Mesothelial cell of epicardium (in vitro differentiated cells): ENCODE data around the gene GPX5. TPM values are rescaled to one million over a fixed set of nuclear protein-coding genes. Genes with fewer than 3 reads are reported as not detected.

Experiments
- DNase-seq, 2 experiments: peaks; one replicate each; pipeline ENCODE4 v3.0.0; 2021; ENCODE audit warnings: low spot score in 2 of 2; ENCODE audit not compliant: unreplicated experiment in 2 of 2
- H3K27ac Mint-ChIP-seq: 2 replicates; pipeline ENCODE4 v1.8.0; 2021; ENCODE audit warnings: mixed read lengths
- H3K27me3 Mint-ChIP-seq: 2 replicates; pipeline ENCODE4 v1.8.0; 2021; ENCODE audit warnings: low read depth, mixed read lengths
- H3K36me3 Mint-ChIP-seq: 2 replicates; pipeline ENCODE4 v1.8.0; 2021; ENCODE audit warnings: mixed read lengths
- H3K4me1 Mint-ChIP-seq: 2 replicates; pipeline ENCODE4 v1.8.0; 2021; ENCODE audit warnings: mixed read lengths
- H3K4me3 Mint-ChIP-seq: 2 replicates; pipeline ENCODE4 v1.8.0; 2021; ENCODE audit warnings: mild to moderate bottlenecking, moderate library complexity, mixed read lengths
- H3K9me3 Mint-ChIP-seq: 2 replicates; pipeline ENCODE4 v1.8.0; 2021; ENCODE audit warnings: mixed read lengths
- CTCF ChIP-seq: fragments of 200-600 bp; sonication (generic); IDR thresholded peaks from one replicate; pipeline ENCODE4 v1.5.0; 2021; ENCODE audit warnings: antibody characterized with exemption; ENCODE audit not compliant: unreplicated experiment
- total RNA-seq: library from RNA; stranded (reverse); gene quantifications from 3 replicates; pipeline ENCODE4 v1.2.1, GENCODE V29; 2021

GPX5 gene
- total RNA-seq, 1 donor from 2014 or later: not detected

GRCh38 chr6:28522594-28523240 lies 3.0 kb upstream of the GPX5 start:
- no peak for TF ChIP-seq CTCF
- Mint-ChIP-seq H3K36me3 (no peaks in the 10 kb centered on the region), H3K27ac (peak overlapping the region; percentile 50), H3K4me1 (peaks cover 26% of the 10 kb centered on the region), H3K4me3 (no peak overlapping the region), H3K9me3 (no peaks in the 10 kb centered on the region), H3K27me3 (peaks cover 30% of the 10 kb centered on the region)
- DNase-seq: no peak

- no peaks in the 10 kb centered on the region for H3K9me3 Mint-ChIP-seq
- DNase-seq: no peak
- no peak overlapping the region for H3K4me3 Mint-ChIP-seq
- peaks cover 28% of the 10 kb centered on the region for H3K27me3 Mint-ChIP-seq
- no peak for TF ChIP-seq CTCF
- peaks cover 26% of the 10 kb centered on the region for H3K4me1 Mint-ChIP-seq
- H3K36me3 Mint-ChIP-seq: no peaks in the 10 kb centered on the region
- H3K27ac Mint-ChIP-seq: peak overlapping the region; percentile 50
Observed at GRCh38 chr6:28523241-28523622, 2.4 kb upstream of the GPX5 start.

DNA sequence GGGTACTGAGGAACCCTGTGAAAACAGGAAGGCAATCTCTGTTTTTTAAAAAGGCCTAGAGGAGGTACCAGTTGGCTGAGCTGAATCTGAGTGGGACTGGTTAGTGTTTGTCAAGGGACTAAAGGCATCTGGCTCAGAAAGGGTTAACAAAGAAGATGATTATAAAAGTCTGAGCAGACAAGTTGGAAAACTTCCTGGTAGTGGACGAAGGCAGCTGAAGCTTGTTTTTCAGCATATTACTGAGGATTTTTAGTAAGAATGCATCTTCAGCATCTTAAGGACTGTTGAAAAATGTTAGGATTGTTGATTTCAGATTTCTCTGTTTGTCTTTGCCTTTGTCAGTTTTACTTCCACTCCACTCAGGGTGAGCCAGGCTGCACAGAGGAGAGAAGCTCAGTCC lies 5.1 kb downstream of the GPX5 start:
- no peaks in the 10 kb centered on the region for H3K36me3 Mint-ChIP-seq
- TF ChIP-seq CTCF: no peak
- H3K4me1 Mint-ChIP-seq: peaks cover 10% of the 10 kb centered on the region
- no peak for DNase-seq
- H3K4me3 Mint-ChIP-seq: peak overlapping the region; percentile 8
- H3K27ac Mint-ChIP-seq: peak overlapping the region; percentile 31
- H3K27me3 Mint-ChIP-seq: peaks cover 19% of the 10 kb centered on the region
- no peaks in the 10 kb centered on the region for H3K9me3 Mint-ChIP-seq

- Mint-ChIP-seq H3K9me3 (no peaks in the 10 kb centered on the region), H3K4me1 (peaks cover 12% of the 10 kb centered on the region), H3K36me3 (no peaks in the 10 kb centered on the region), H3K27ac (no peak overlapping the region), H3K4me3 (no peak overlapping the region), H3K27me3 (peaks cover 12% of the 10 kb centered on the region)
- DNase-seq: no peak
- TF ChIP-seq CTCF: no peak
Observed at GRCh38 chr6:28531479-28532128, 5.9 kb downstream of the GPX5 start.

GRCh38 chr6:28534306-28534705 lies 8.6 kb downstream of the GPX5 start:
- H3K36me3 Mint-ChIP-seq: no peaks in the 10 kb centered on the region
- TF ChIP-seq CTCF: no peak
- no peak overlapping the region for H3K27ac Mint-ChIP-seq
- H3K9me3 Mint-ChIP-seq: no peaks in the 10 kb centered on the region
- H3K27me3 Mint-ChIP-seq: no peaks in the 10 kb centered on the region
- no peak overlapping the region for H3K4me3 Mint-ChIP-seq
- peaks cover 25% of the 10 kb centered on the region for H3K4me1 Mint-ChIP-seq
- no peak for DNase-seq
